ENCODE results near the gene ALPK3. TPM values are rescaled to one million over a fixed set of nuclear protein-coding genes. Genes with fewer than 3 reads are reported as not detected.

Gene ALPK3
- total and polyA plus RNA-seq, 8 donors: 0.58 to 17.9 (median 3.5) TPM

- Histone ChIP-seq H3K4me1 (peaks cover 14 to 44% (median 24%) of the 10 kb centered on the region in 4 donors), H3K27me3 (no peaks in the 10 kb centered on the region), H3K27ac (no peak overlapping the region), H3K9me3 (peaks cover 0 to 14% (median 9%) of the 10 kb centered on the region in 4 donors), H3K36me3 (no peaks in the 10 kb centered on the region), H3K4me3 (no peak overlapping the region)
- intact Hi-C loops (cut with DNase I; ENCODE audit: low total_unique reads): no loop called here
- WGBS, 5 donors: 82 to 100% (median 97%) methylated on average over 1 of the region's 1 CpG
- no peak for DNase-seq
- no peak for TF ChIP-seq POLR2AphosphoS5 (IDR thresholded peaks at IDR 0.05)
- TF ChIP-seq POLR2A (IDR thresholded peaks at IDR 0.05): no peak
- no peak for TF ChIP-seq CTCF (IDR thresholded peaks at IDR 0.05)
- TF ChIP-seq EP300 (IDR thresholded peaks at IDR 0.05): no peak
Measured at GRCh38 chr15:84846269-84846668, 29.1 kb downstream of the ALPK3 start.

- no peaks in the 10 kb centered on the region for H3K27me3 ChIP-seq
- no peak for DNase-seq
- peaks cover 0 to 14% (median 9%) of the 10 kb centered on the region in 4 donors for H3K9me3 ChIP-seq
- TF ChIP-seq POLR2AphosphoS5 (IDR thresholded peaks at IDR 0.05): no peak
- TF ChIP-seq CTCF (IDR thresholded peaks at IDR 0.05): no peak
- TF ChIP-seq POLR2A (IDR thresholded peaks at IDR 0.05): no peak
- no peak for TF ChIP-seq EP300 (IDR thresholded peaks at IDR 0.05)
- no peaks in the 10 kb centered on the region for H3K36me3 ChIP-seq
- H3K27ac ChIP-seq: no peak overlapping the region
- H3K4me3 ChIP-seq: no peak overlapping the region
- H3K4me1 ChIP-seq: peaks cover 5 to 37% (median 16%) of the 10 kb centered on the region in 4 donors
- intact Hi-C loops (cut with DNase I; ENCODE audit: low total_unique reads): no loop called here
Measured at GRCh38 chr15:84847382-84847781, 30.2 kb downstream of the ALPK3 start.

- Histone ChIP-seq H3K4me3 (no peak overlapping the region), H3K36me3 (peaks cover 0 to 10% (median 5%) of the 10 kb centered on the region in 4 donors), H3K4me1 (peaks cover 0 to 14% (median 5%) of the 10 kb centered on the region in 4 donors), H3K27me3 (no peaks in the 10 kb centered on the region), H3K9me3 (peaks cover 0 to 7% (median 4%) of the 10 kb centered on the region in 4 donors), H3K27ac (no peak overlapping the region)
- intact Hi-C loops (cut with DNase I; ENCODE audit: low total_unique reads): no loop called here
- DNase-seq: no peak
- TF ChIP-seq CTCF (IDR thresholded peaks at IDR 0.05) (no peak), POLR2A (IDR thresholded peaks at IDR 0.05) (no peak), POLR2AphosphoS5 (IDR thresholded peaks at IDR 0.05) (no peak), EP300 (IDR thresholded peaks at IDR 0.05) (no peak)
- 60 to 77% (median 64%) methylated on average over 5 of the region's 5 CpGs for WGBS, 5 donors
Measured at GRCh38 chr15:84852212-84852611, 35.1 kb downstream of the ALPK3 start.

GRCh38 chr15:84855136-84855535 lies 38.0 kb downstream of the ALPK3 start:
- Histone ChIP-seq H3K4me3 (no peak overlapping the region), H3K9me3 (no peaks in the 10 kb centered on the region), H3K36me3 (peaks cover 0 to 36% (median 11%) of the 10 kb centered on the region in 4 donors), H3K4me1 (peaks cover 0 to 15% (median 14%) of the 10 kb centered on the region in 4 donors), H3K27ac (no peak overlapping the region), H3K27me3 (no peaks in the 10 kb centered on the region)
- no peak for TF ChIP-seq EP300 (IDR thresholded peaks at IDR 0.05)
- TF ChIP-seq POLR2A (IDR thresholded peaks at IDR 0.05): no peak
- no peak for TF ChIP-seq POLR2AphosphoS5 (IDR thresholded peaks at IDR 0.05)
- TF ChIP-seq CTCF (IDR thresholded peaks at IDR 0.05): no peak
- WGBS, 5 donors: 67 to 75% (median 71%) methylated on average over 8 to 9 of the region's 9 CpGs
- no peak for DNase-seq
- intact Hi-C loops (cut with DNase I; ENCODE audit: low total_unique reads): no loop called here

Data from stomach (tissue), 9 donors.